Spleen (tissue), 11 donors: ENCODE data around the gene NTSR1. TPM values are rescaled to one million over a fixed set of nuclear protein-coding genes. Genes with fewer than 3 reads are reported as not detected.
A peak's percentile ranks its signal among the peaks of the same experiment; 100 is the strongest.

Experiments used
- DNase-seq: peaks from one replicate; pipeline ENCODE4 v3.0.0-alpha.2; 2020
- H3K27ac ChIP-seq, 8 donors: fragments of 200-600 bp; sonication (generic) in 7 of 8; 1 replicate in 4 of 8; 2 replicates in 4 of 8; pipeline versions ENCODE4 v1.5.0 to v1.8.0; 2016 to 2021; ENCODE audit warnings: inconsistent platforms in 4 of 8, mild to moderate bottlenecking in 4 of 8, moderate library complexity in 1 of 8
- H3K27me3 ChIP-seq, 7 donors: fragments of 200-600 bp; sonication (generic) in 6 of 7; replicated peaks in 1 of 7; 1 replicate in 4 of 7; 2 replicates in 3 of 7; pipeline versions ENCODE4 v1.5.0 to v1.8.0; 2016 to 2021; ENCODE audit warnings: inconsistent platforms in 3 of 7, mild to moderate bottlenecking in 1 of 7
- H3K36me3 ChIP-seq, 6 donors: fragments of 200-600 bp; sonication (generic) in 5 of 6; 1 replicate in 4 of 6; 2 replicates in 2 of 6; pipeline versions ENCODE4 v1.5.0 to v1.8.0; 2016 to 2021; ENCODE audit warnings: inconsistent platforms in 2 of 6
- H3K4me1 ChIP-seq, 6 donors: fragments of 200-600 bp; sonication (generic) in 5 of 6; 1 replicate in 3 of 6; 2 replicates in 3 of 6; pipeline versions ENCODE4 v1.5.0 to v1.8.0; 2016 to 2021; ENCODE audit warnings: inconsistent platforms in 3 of 6
- H3K4me3 ChIP-seq, 8 donors: fragments of 200-600 bp; sonication (generic) in 7 of 8; 1 replicate in 4 of 8; 2 replicates in 4 of 8; pipeline versions ENCODE4 v1.5.0 to v1.8.0; 2016 to 2021; ENCODE audit warnings: inconsistent platforms in 4 of 8, mild to moderate bottlenecking in 4 of 8, moderate library complexity in 2 of 8
- H3K9me3 ChIP-seq, 8 donors: fragments of 200-600 bp; sonication (generic) in 7 of 8; 1 replicate in 4 of 8; 2 replicates in 4 of 8; pipeline versions ENCODE4 v1.5.0 to v1.8.0; 2016 to 2021; ENCODE audit warnings: inconsistent platforms in 4 of 8
- POLR2A ChIP-seq, 3 donors: fragments of 450-650 bp; IDR thresholded peaks; one replicate each; pipeline ENCODE4 v1.5.1; 2017; ENCODE audit warnings: antibody characterized with exemption in 3 of 3, mild to moderate bottlenecking in 1 of 3
- POLR2AphosphoS5 ChIP-seq, 3 donors: sonication (generic); formaldehyde crosslinking; IDR thresholded peaks; one replicate each; pipeline ENCODE4 v1.5.1; 2017; ENCODE audit warnings: antibody characterized with exemption in 3 of 3
- WGBS, 5 donors: extraction: QIAGEN DNeasy Blood & Tissue Kit in 3 of 5; methylation state at CpG; one replicate each; pipeline versions ENCODE4 v1.1.5 to v1.1.7; 2013 to 2018; 5-methylcytosine and 5-hydroxymethylcytosine counted together
- intact Hi-C: fragments of 100-400 bp; cut with DNase I; formaldehyde crosslinking; loops from one replicate; pipeline ENCODE4 v1.15.0; 2023; ENCODE audit warnings: low total_unique reads
- polyA plus RNA-seq, 3 donors: library from polyadenylated mRNA; stranded (reverse); fragments of 200-250 nt; gene quantifications; one replicate each; pipeline ENCODE4 v1.2.1, GENCODE V29; 2013
- total RNA-seq, 7 donors: library from RNA; depleted of rRNA in 3 of 7; stranded (reverse); fragments of >200 nt in 3 of 7; fragmentation: NEBNext Ultra II Directional in 4 of 7; extraction: Animal tissue kit (Norgen Biotek cat#: 25700) in 4 of 7; gene quantifications; one replicate each; pipeline versions ENCODE4 v1.1.0 to v1.2.1, GENCODE V29; 2016 to 2021
- TF ChIP-seq, protein P1 (sequence below), 11 experiments: fragments of 200-600 bp in 7 of 11; fragments of 450-650 bp in 4 of 11; sonication (generic) in 4 of 11; IDR thresholded peaks in 8 of 11; conservative IDR thresholded peaks in 3 of 11; 1 replicate in 7 of 11; 2 replicates in 4 of 11; pipeline versions ENCODE4 v1.4.0 to v1.8.0; 2016 to 2021; ENCODE audit warnings: antibody characterized with exemption in 11 of 11, inconsistent platforms in 4 of 11, mild to moderate bottlenecking in 1 of 11
- donor health status: healthy with polysubstance abuse.
- donor health status: DM: no; HTN: no; CAD: no; lungs with moderate emphysema.
- donor health status: DM: no; HTN: no; CAD: no.
- donor health status: Bipolar disorder and iron deficiency.
- donor health status: healthy.
- donor health status: DM: no; HTN: no; CAD: no.
- donor health status: DM: yes; HTN: yes; CAD: no.

The NTSR1 gene
- total and polyA plus RNA-seq, 10 donors: 0.14 to 5.7 (median 0.71) TPM

DNA sequence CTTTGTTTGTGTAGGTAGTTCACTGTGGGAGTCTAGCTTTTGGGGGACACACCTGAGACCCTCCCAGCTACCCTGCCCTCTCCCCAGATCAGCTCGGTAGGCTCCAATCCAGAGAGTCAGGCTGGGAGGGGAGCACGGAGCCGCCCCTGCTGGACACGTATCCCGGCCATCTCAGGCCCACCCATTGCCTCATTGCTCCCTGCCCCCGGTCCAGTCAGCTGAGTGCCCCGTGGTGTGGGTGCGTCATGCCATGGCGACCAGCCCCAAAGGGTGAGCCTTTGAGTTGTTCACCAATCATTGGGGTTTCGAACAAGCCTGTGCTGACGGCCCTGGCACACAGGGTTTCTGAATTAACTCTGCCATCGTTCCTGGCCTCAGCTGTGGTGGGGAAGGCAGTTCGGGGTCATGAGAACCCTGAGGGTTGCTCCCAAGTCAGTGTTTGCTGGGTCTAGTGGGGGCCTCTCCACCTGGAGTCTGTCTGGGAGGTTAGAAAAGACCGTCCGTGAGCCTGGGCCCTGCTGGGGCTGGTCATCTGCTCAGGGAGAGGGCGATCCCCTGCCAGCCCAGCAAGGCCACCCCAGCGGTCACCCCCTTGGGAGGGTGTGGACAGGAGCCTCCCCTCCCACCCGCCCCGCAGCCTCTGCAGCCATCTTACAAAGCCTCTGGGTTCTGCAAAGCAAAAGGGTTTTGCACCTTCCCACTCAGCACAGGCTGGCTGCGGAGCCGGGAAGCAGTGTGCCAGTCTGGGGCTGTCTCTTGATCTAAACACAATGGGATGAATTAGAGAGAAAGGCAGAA is 34.5 kb downstream of the NTSR1 start:
- DNase-seq: no peak

DNA sequence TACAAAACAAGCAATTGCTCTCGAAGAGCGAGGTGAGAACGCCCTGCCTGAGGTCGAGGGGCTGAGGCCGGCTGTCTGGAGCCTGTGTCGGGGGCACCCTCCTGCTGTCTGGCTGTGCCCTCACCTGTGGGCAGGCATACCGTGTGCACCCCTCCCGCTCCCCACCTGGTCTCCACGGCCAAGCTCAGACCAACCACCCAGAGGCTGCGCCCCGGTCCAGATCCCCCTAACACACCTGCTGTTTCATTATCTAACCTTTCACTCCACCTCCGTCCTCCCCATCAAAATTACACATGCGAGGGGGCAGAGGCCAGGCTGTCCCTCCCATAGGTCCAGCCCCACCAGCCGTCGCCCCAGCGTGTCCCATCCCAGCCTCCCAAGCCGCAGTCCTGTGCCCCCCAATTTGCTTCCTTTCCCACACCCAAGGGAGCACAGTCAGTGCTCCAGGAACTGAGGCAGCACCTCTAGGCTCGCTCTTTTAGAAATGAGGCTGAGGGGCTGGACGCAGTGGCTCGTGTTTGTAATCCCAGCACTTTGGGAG is 35.2 kb downstream of the NTSR1 start:
- Histone ChIP-seq H3K4me1 (peaks cover 17 to 37% (median 34%) of the 10 kb centered on the region in 6 donors), H3K27ac (peak overlapping the region in 1 of 8 donors; percentile 80), H3K4me3 (no peak overlapping the region), H3K27me3 (peaks cover 0 to 56% (median 7%) of the 10 kb centered on the region in 7 donors), H3K36me3 (no peaks in the 10 kb centered on the region), H3K9me3 (peaks cover 0 to 7% (median 0%) of the 10 kb centered on the region in 8 donors)
- intact Hi-C loops: no loop called here
- peak; percentile 66 for DNase-seq
- WGBS, 5 donors: 87 to 93% (median 93%) methylated on average over 20 of the region's 20 CpGs
- no peak for TF ChIP-seq POLR2A (IDR thresholded peaks at IDR 0.05)
- no peak for TF ChIP-seq POLR2AphosphoS5 (IDR thresholded peaks at IDR 0.05)
- TF ChIP-seq, protein P1, sequence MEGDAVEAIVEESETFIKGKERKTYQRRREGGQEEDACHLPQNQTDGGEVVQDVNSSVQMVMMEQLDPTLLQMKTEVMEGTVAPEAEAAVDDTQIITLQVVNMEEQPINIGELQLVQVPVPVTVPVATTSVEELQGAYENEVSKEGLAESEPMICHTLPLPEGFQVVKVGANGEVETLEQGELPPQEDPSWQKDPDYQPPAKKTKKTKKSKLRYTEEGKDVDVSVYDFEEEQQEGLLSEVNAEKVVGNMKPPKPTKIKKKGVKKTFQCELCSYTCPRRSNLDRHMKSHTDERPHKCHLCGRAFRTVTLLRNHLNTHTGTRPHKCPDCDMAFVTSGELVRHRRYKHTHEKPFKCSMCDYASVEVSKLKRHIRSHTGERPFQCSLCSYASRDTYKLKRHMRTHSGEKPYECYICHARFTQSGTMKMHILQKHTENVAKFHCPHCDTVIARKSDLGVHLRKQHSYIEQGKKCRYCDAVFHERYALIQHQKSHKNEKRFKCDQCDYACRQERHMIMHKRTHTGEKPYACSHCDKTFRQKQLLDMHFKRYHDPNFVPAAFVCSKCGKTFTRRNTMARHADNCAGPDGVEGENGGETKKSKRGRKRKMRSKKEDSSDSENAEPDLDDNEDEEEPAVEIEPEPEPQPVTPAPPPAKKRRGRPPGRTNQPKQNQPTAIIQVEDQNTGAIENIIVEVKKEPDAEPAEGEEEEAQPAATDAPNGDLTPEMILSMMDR (IDR thresholded peaks at IDR 0.05 in 8 of 11, conservative IDR thresholded peaks at IDR 0.05 in 3 of 11): no peak

More for the DNA sequence above, 34.5 kb downstream of the NTSR1 start:
- H3K4me3 ChIP-seq: no peak overlapping the region
- peak overlapping the region in 1 of 8 donors; percentile 80 for H3K27ac ChIP-seq
- H3K36me3 ChIP-seq: no peaks in the 10 kb centered on the region
- TF ChIP-seq POLR2A (IDR thresholded peaks at IDR 0.05) (no peak), POLR2AphosphoS5 (IDR thresholded peaks at IDR 0.05) (no peak)
- TF ChIP-seq, protein P1 (IDR thresholded peaks at IDR 0.05 in 8 of 11, conservative IDR thresholded peaks at IDR 0.05 in 3 of 11): no peak
- WGBS, 5 donors: 86 to 91% (median 89%) methylated on average over 18 to 21 of the region's 21 CpGs
- peaks cover 0 to 1% (median 0%) of the 10 kb centered on the region in 8 donors for H3K9me3 ChIP-seq
- intact Hi-C loops: no loop called here
- H3K27me3 ChIP-seq: peaks cover 0 to 63% (median 7%) of the 10 kb centered on the region in 7 donors
- peaks cover 17 to 44% (median 34%) of the 10 kb centered on the region in 6 donors for H3K4me1 ChIP-seq

DNA sequence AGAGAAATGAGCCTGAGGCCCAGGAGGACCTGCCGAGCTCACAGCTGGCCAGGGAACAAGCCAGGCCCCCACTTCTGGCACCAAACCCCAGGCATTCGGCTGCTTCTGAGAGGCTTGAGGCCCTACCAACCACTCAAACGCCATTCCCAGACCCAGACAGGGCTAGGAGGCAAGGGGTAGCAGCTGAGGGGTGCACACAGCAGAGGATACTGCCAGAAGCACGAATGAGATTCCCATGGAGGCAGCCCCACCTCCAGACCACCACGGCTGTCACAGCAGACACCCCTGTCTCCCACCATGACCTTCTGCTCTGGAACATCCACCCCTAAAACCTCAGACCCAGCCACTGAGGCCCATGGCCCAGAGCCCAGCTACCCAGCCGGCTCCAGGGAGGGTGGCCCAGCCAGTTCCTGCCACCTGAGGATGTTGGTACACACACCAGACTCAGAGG is 36.1 kb downstream of the NTSR1 start:
- Histone ChIP-seq H3K27ac (peak overlapping the region in 1 of 8 donors; percentile 55), H3K4me1 (peaks cover 8 to 28% (median 25%) of the 10 kb centered on the region in 6 donors), H3K4me3 (no peak overlapping the region), H3K9me3 (peaks cover 0 to 7% (median 0%) of the 10 kb centered on the region in 8 donors), H3K27me3 (peaks cover 0 to 47% (median 7%) of the 10 kb centered on the region in 7 donors), H3K36me3 (no peaks in the 10 kb centered on the region)
- TF ChIP-seq, protein P1 (IDR thresholded peaks at IDR 0.05 in 8 of 11, conservative IDR thresholded peaks at IDR 0.05 in 3 of 11): no peak
- no peak for TF ChIP-seq POLR2A (IDR thresholded peaks at IDR 0.05)
- TF ChIP-seq POLR2AphosphoS5 (IDR thresholded peaks at IDR 0.05): no peak
- intact Hi-C loops: no loop called here
- peak; percentile 51 for DNase-seq
- WGBS, 5 donors: 73 to 83% (median 75%) methylated on average over 6 of the region's 6 CpGs
